ENCODE measurements around the gene CAMTA1. TPM values are rescaled to one million over a fixed set of nuclear protein-coding genes. Genes with fewer than 3 reads are reported as not detected.

CAMTA1 gene
- total RNA-seq, 1 donor from 2014 or later = 47.9 TPM

DNA sequence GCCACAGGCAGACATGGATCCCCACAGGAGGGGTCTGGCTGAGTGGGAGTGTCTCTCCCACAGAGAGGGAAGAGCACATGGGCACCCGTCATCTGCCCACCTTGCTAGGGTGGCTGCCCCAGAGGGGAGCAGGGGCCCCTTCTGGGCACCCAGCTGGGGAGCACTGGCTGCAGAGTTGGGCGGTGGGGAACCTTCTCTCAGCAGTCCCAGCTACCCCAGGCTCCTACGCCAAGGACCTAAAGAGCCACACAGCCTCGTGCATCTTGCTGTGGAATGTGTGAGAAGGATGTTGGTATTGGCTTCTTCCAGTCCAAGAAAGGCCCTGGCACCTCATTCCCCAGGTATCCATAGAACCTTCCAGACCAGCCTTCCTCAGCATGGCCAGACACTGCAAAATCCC lies 735.2 kb downstream of the CAMTA1 start:
- peak; percentile 34 for DNase-seq
- ATAC-seq = no peak
- no peak overlapping the region for H3K4me3 ChIP-seq
- no peak overlapping the region for H3K27ac ChIP-seq
- no peaks in the 10 kb centered on the region for H3K4me1 ChIP-seq
- H3K9me3 ChIP-seq = no peaks in the 10 kb centered on the region
- TF ChIP-seq, protein P1, sequence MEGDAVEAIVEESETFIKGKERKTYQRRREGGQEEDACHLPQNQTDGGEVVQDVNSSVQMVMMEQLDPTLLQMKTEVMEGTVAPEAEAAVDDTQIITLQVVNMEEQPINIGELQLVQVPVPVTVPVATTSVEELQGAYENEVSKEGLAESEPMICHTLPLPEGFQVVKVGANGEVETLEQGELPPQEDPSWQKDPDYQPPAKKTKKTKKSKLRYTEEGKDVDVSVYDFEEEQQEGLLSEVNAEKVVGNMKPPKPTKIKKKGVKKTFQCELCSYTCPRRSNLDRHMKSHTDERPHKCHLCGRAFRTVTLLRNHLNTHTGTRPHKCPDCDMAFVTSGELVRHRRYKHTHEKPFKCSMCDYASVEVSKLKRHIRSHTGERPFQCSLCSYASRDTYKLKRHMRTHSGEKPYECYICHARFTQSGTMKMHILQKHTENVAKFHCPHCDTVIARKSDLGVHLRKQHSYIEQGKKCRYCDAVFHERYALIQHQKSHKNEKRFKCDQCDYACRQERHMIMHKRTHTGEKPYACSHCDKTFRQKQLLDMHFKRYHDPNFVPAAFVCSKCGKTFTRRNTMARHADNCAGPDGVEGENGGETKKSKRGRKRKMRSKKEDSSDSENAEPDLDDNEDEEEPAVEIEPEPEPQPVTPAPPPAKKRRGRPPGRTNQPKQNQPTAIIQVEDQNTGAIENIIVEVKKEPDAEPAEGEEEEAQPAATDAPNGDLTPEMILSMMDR (IDR thresholded peaks at IDR 0.05) = no peak
- no peaks in the 10 kb centered on the region for H3K36me3 ChIP-seq
- intact Hi-C loops (cut with DNase I) = no loop called here
- H3K27me3 ChIP-seq (ENCODE audit: low read depth) = no peaks in the 10 kb centered on the region

DNA sequence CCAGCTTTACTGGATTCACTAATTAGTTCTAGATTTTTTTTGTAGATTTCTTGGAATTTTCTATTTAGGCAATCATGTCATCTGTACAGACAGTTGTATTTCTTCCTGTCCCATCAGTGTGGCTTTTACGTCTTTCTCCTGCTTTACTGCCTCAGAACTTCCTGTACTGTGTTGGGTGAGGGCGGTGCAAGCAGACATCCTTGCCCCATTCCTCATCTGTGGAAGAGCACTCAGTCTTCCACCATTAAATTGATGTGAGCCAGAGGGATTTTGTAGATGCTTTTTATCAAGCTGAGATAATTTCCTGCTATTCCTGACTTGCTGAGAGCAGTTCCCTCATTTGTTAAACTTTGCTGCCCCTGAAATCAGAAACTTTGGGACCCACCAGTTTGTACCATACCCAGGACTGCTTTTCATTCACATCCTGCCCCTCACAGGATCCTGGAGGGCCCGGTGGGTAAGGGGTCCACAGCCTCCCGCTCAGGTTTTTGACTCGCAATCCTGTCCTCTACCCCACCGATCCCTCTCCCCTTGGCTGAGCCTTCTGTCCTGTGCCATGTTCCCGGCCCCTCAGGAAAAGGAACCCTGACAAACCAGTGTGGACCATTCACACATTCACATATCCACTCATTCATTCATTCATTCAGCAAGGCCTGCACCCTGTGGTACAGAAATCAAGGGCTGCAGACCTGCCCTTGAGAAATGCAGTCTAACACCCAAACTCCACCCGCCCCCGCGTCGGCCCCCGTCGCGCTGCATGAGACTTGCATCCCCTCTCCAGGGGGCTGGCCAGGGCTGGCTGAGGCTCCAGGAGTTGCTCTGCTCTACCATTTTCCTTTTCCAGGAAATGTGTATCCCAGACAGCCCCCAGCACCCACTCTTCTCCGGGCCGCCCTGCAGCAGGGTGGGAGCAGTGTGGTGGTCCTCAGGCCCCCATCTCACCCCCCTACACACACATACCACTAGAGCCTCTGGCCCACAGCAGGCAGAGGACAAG lies 739.4 kb downstream of the CAMTA1 start:
- no peaks in the 10 kb centered on the region for H3K36me3 ChIP-seq
- TF ChIP-seq, protein P1 (IDR thresholded peaks at IDR 0.05) = no peak
- ATAC-seq = peak in 1 of 2 donors; percentile 16
- no peaks in the 10 kb centered on the region for H3K4me1 ChIP-seq
- H3K9me3 ChIP-seq = no peaks in the 10 kb centered on the region
- intact Hi-C loops (cut with DNase I) = no loop called here
- H3K4me3 ChIP-seq = no peak overlapping the region
- no peak overlapping the region for H3K27ac ChIP-seq
- H3K27me3 ChIP-seq (ENCODE audit: low read depth) = peaks cover under 1% of the 10 kb centered on the region
- DNase-seq = peak; percentile 35

DNA sequence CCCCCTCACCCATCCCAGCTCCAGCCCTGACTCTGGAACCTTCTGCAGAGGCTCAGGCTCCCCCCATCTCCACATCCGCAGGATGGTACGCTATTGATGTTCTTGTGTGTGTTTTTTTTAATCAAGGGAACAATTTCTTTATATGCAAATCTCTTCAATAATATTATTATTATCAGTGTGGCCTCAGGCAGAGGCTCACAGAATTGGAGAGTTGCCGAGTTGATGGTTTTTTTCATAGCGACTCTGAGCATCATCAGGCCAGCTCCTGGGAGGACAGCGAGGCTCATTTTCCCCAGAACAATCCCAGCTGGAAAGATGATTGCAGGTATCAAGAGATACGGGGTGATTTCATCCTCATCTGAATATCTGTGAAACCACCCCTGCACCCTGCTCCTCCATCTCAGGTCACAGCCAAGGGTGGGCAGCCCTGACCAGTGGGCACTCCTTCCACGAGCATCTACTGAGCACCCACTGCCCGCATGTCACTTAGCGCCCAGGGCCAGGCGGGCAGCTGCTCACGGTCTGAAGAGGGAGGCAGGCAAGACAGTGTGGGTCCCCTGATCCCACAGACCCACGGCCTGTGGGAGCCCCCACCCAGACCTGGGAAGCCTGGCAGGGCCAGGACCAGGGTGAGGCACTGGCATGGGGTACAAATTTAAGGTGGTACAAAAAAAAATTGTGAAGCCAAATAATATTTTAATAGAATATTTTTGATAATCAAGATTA lies 740.2 kb downstream of the CAMTA1 start:
- DNase-seq (peak; percentile 18), ATAC-seq (no peak)
- Histone ChIP-seq H3K9me3 (no peaks in the 10 kb centered on the region), H3K4me1 (no peaks in the 10 kb centered on the region), H3K27me3 (ENCODE audit: low read depth) (peaks cover 5% of the 10 kb centered on the region), H3K27ac (no peak overlapping the region), H3K4me3 (no peak overlapping the region), H3K36me3 (no peaks in the 10 kb centered on the region)
- intact Hi-C loops (cut with DNase I) = no loop called here
- TF ChIP-seq, protein P1 (IDR thresholded peaks at IDR 0.05) = no peak

GRCh38 chr1:7526196-7526866 lies 741.1 kb downstream of the CAMTA1 start:
- intact Hi-C loops (cut with DNase I) = no loop called here
- Histone ChIP-seq H3K36me3 (no peaks in the 10 kb centered on the region), H3K9me3 (no peaks in the 10 kb centered on the region), H3K27me3 (ENCODE audit: low read depth) (peaks cover 5% of the 10 kb centered on the region), H3K27ac (no peak overlapping the region), H3K4me1 (no peaks in the 10 kb centered on the region), H3K4me3 (no peak overlapping the region)
- TF ChIP-seq, protein P1 (IDR thresholded peaks at IDR 0.05) = no peak
- DNase-seq = peak; percentile 24
- ATAC-seq = peak in 1 of 2 donors; percentile 34

All from lower lobe of right lung (tissue), 2 donors.